IMR-90 (cell line): ENCODE data around the gene BCL7A.

Experiments used
- CHD1 ChIP-seq: IDR thresholded peaks from 2 replicates; pipeline ENCODE4 v1.6.1; 2012; ENCODE audit warnings: low read depth, low read length, improper control_type of control experiment
- CTCF ChIP-seq: conservative IDR thresholded peaks from 2 replicates; pipeline ENCODE4 v1.5.1; 2012; ENCODE audit warnings: mild to moderate bottlenecking, low read depth, low read length, improper control_type of control experiment
- FOS ChIP-seq: fragments of 150-350 bp; IDR thresholded peaks from 2 replicates; pipeline ENCODE4 v1.6.1; 2016; ENCODE audit warnings: low read depth, low read length
- MXI1 ChIP-seq: IDR thresholded peaks from 2 replicates; pipeline ENCODE4 v1.6.1; 2012; ENCODE audit warnings: low read depth, mild to moderate bottlenecking, low read length, moderate library complexity, borderline replicate concordance

GRCh38 chr12:122097584-122097926 lies 75.9 kb downstream of the BCL7A start:
- TF ChIP-seq CTCF, result no peak
- TF ChIP-seq FOS, result no peak
- TF ChIP-seq MXI1, result no peak
- no peak for TF ChIP-seq CHD1
